GM12878 (cell line): Measurements from ENCODE around the gene CALCA. TPM values are rescaled to one million over a fixed set of nuclear protein-coding genes. Genes with fewer than 3 reads are reported as not detected.

Experiments used
- ATAC-seq: fragments of 200-7000 bp; cut with Tn5 transposase; 3 replicates; pipeline ENCODE4 v1.9.1; 2020; ENCODE audit warnings: mild to moderate bottlenecking, moderate library complexity
- BruUV-seq: library from RNA; stranded (reverse); fragments of 400-500 nt; replicated peaks from 2 replicates; lab custom pipeline; 2021; lab: Mats Ljungman, UMichigan
- CTCF ChIA-PET: fragments of 300-600 bp; sonication (Branson Sonifier 250); formaldehyde crosslinking; extraction: SDS; loops from one replicate; lab custom pipeline; 2021; ENCODE audit warnings: inconsistent platforms; lab: Yijun Ruan, JAX
- POLR2A ChIA-PET: fragments of 350-600 bp; formaldehyde crosslinking; extraction: SDS; loops from one replicate; lab custom pipeline; 2021; ENCODE audit warnings: inconsistent platforms; lab: Charles Lee
- RAD21 ChIA-PET: fragments of 300-600 bp; sonication (Branson Sonifier 250); formaldehyde crosslinking; loops from one replicate; lab custom pipeline; 2023; ENCODE audit warnings: antibody characterized with exemption; ENCODE audit not compliant: unreplicated experiment; lab: Charles Lee
- SMC1A ChIA-PET: fragments of 300-600 bp; sonication (Branson Sonifier 250); formaldehyde crosslinking; loops from one replicate; lab custom pipeline; 2023; ENCODE audit not compliant: unreplicated experiment, uncharacterized antibody; lab: Charles Lee
- DNase-seq: peaks from one replicate; pipeline ENCODE4 v3.0.0-alpha.2; 2011; ENCODE audit warnings: low read depth, low spot score
- FAIRE-seq: peaks from 3 replicates; lab custom pipeline; 2011; peaks lifted over from hg19 to GRCh38; lab: Jason Lieb, UNC
- H2AFZ ChIP-seq: 2 replicates; pipeline ENCODE4 v1.6.0; 2011; ENCODE audit warnings: low read depth, low read length, control low read depth; ENCODE audit not compliant: control insufficient read depth
- H3K27ac ChIP-seq: 2 replicates; pipeline ENCODE4 v1.5.1; 2011; ENCODE audit warnings: control low read depth; ENCODE audit not compliant: control insufficient read depth, insufficient read depth
- H3K27me3 ChIP-seq, 2 experiments: replicated peaks in 1 of 2; 2 replicates each; pipeline versions ENCODE4 v1.6.0 to v1.6.1; 2011; ENCODE audit warnings: low read length in 1 of 2; ENCODE audit not compliant: control insufficient read depth in 2 of 2, insufficient read depth in 2 of 2
- H3K36me3 ChIP-seq, 2 experiments: 2 replicates each; pipeline ENCODE4 v1.5.1; 2011; ENCODE audit warnings: low read length in 1 of 2; ENCODE audit not compliant: control insufficient read depth in 2 of 2, insufficient read depth in 2 of 2
- H3K4me1 ChIP-seq: 2 replicates; pipeline ENCODE4 v1.6.1; 2011; ENCODE audit warnings: mild to moderate bottlenecking, low read length, moderate library complexity, mixed read lengths; ENCODE audit not compliant: control insufficient read depth, insufficient read depth
- H3K4me2 ChIP-seq: 2 replicates; pipeline ENCODE4 v1.6.0; 2011; ENCODE audit warnings: control low read depth; ENCODE audit not compliant: control insufficient read depth, insufficient read depth
- H3K4me3 ChIP-seq: fragments of 200-600 bp; sonication (generic); 2 replicates; pipeline ENCODE4 v1.5.1; 2016
- H3K79me2 ChIP-seq: 2 replicates; pipeline ENCODE4 v1.6.0; 2011; ENCODE audit warnings: low read length; ENCODE audit not compliant: control insufficient read depth, insufficient read depth
- H3K9ac ChIP-seq: 2 replicates; pipeline ENCODE4 v1.8.0; 2011; ENCODE audit warnings: low read length, control low read depth, mixed read lengths; ENCODE audit not compliant: control insufficient read depth, insufficient read depth
- H3K9me3 ChIP-seq: replicated peaks from 3 replicates; pipeline ENCODE4 v1.5.1; 2011; ENCODE audit warnings: mild to moderate bottlenecking, low read length; ENCODE audit not compliant: control insufficient read depth, insufficient read depth
- H4K20me1 ChIP-seq: 2 replicates; pipeline ENCODE4 v1.6.0; 2011; ENCODE audit not compliant: control insufficient read depth, insufficient read depth
- BACH1 ChIP-seq: fragments of 450-650 bp; IDR thresholded peaks from 2 replicates; pipeline ENCODE4 v1.6.1; 2017; ENCODE audit warnings: mild to moderate bottlenecking, borderline replicate concordance
- BRCA1 ChIP-seq: IDR thresholded peaks from 2 replicates; pipeline ENCODE4 v1.6.1; 2011; ENCODE audit warnings: low read depth, low read length, improper control_type of control experiment
- CHD4 ChIP-seq: fragments of 200-600 bp; sonication (generic); IDR thresholded peaks from 2 replicates; pipeline ENCODE4 v1.6.1; 2016; ENCODE audit warnings: mild to moderate bottlenecking
- GATAD2B ChIP-seq: fragments of 450-650 bp; conservative IDR thresholded peaks from 2 replicates; pipeline ENCODE4 v1.6.1; 2017; ENCODE audit warnings: low read depth, mild to moderate bottlenecking, moderate library complexity
- KAT2A ChIP-seq: conservative IDR thresholded peaks from 2 replicates; pipeline ENCODE4 v1.6.1; 2011; ENCODE audit warnings: low read depth, low read length; ENCODE audit not compliant: control insufficient read depth
- MEF2A ChIP-seq: IDR thresholded peaks from 2 replicates; pipeline ENCODE4 v1.6.1; 2011; ENCODE audit warnings: low read depth, mild to moderate bottlenecking, low read length, moderate library complexity; ENCODE audit not compliant: insufficient read depth
- NFIC ChIP-seq: IDR thresholded peaks from 2 replicates; pipeline ENCODE4 v1.6.1; 2012; ENCODE audit warnings: low read depth, mild to moderate bottlenecking, inconsistent platforms, low read length, moderate library complexity
- NR2C1 ChIP-seq: fragments of 450-650 bp; IDR thresholded peaks from 2 replicates; pipeline ENCODE4 v1.6.1; 2017; ENCODE audit warnings: antibody characterized with exemption, mild to moderate bottlenecking, moderate library complexity
- RAD21 ChIP-seq: IDR thresholded peaks from 2 replicates; pipeline ENCODE4 v1.6.1; 2011; ENCODE audit warnings: mild to moderate bottlenecking, low read depth, low read length, moderate library complexity; ENCODE audit not compliant: insufficient read depth
- RFX5 ChIP-seq: IDR thresholded peaks from 2 replicates; pipeline ENCODE4 v1.6.1; 2011; ENCODE audit warnings: low read depth, low read length, improper control_type of control experiment
- SIN3A ChIP-seq: IDR thresholded peaks from 2 replicates; pipeline ENCODE4 v1.6.1; 2012; ENCODE audit warnings: low read depth, low read length, improper control_type of control experiment
- ZNF207 ChIP-seq: fragments of 450-650 bp; IDR thresholded peaks from 2 replicates; pipeline ENCODE4 v1.6.1; 2014; ENCODE audit warnings: antibody characterized with exemption, mild to moderate bottlenecking, borderline replicate concordance
- WGBS: methylation state at CpG from one replicate; pipeline ENCODE4 v1.1.6; 2016; ENCODE audit warnings: low lambda C conversion rate; ENCODE audit not compliant: insufficient replicate concordance, insufficient coverage; ENCODE audit errors: missing lambda C conversion rate; 5-methylcytosine and 5-hydroxymethylcytosine counted together
- in situ Hi-C: fragments of 300-500 bp; cut with MboI; formaldehyde crosslinking; loops from 9 replicates; pipeline ENCODE4 v1.14.3; 2018; ENCODE audit warnings: mixed read lengths
- intact Hi-C: fragments of 100-400 bp; cut with micrococcal nuclease; formaldehyde crosslinking; loops from one replicate; pipeline ENCODE4 v1.14.2; 2022; ENCODE audit not compliant: unreplicated experiment
- polyA plus RNA-seq, 11 experiments: library from polyadenylated mRNA; depleted of rRNA in 4 of 11; unstranded in 6 of 11; stranded (reverse) in 5 of 11; fragments of >200 nt; fragmentation: Nextera tagmentation in 4 of 11; fragmentation: Illumina TruSeq in 1 of 11; extraction: Ambion mirVana in 4 of 11; extraction: Trizol in 1 of 11; gene quantifications; 1 replicate in 1 of 11; 2 replicates in 10 of 11; pipeline versions ENCODE4 v1.2.1 to v1.2.3, GENCODE V29; 2011 to 2016; ENCODE audit warnings: inconsistent platforms in 2 of 11, missing spikeins in 2 of 11, low read depth in 1 of 11
- total RNA-seq, 4 experiments: library from RNA; depleted of rRNA in 3 of 4; stranded (reverse); fragments of >200 nt in 3 of 4; fragmentation: Illumina TruSeq in 1 of 4; extraction: Trizol in 1 of 4; gene quantifications; 2 replicates each; pipeline versions ENCODE4 v1.2.1 to v1.2.3, GENCODE V29; 2013 to 2021
- TF ChIP-seq, protein P1 (sequence below): fragments of 150-350 bp; IDR thresholded peaks from 2 replicates; pipeline ENCODE4 v1.6.1; 2014; ENCODE audit warnings: mild to moderate bottlenecking, low read depth, low read length
- TF ChIP-seq, protein P2 (sequence below): IDR thresholded peaks from 2 replicates; pipeline ENCODE4 v1.6.1; 2012; ENCODE audit warnings: low read length, inconsistent platforms
- TF ChIP-seq, protein P3 (sequence below), 3 experiments: IDR thresholded peaks in 2 of 3; conservative IDR thresholded peaks in 1 of 3; 2 replicates each; pipeline ENCODE4 v1.5.1; 2011; ENCODE audit warnings: low read depth in 3 of 3, low read length in 3 of 3, mild to moderate bottlenecking in 3 of 3, control low read depth in 2 of 3, moderate library complexity in 2 of 3, inconsistent platforms in 1 of 3, mixed read lengths in 1 of 3; ENCODE audit not compliant: control insufficient read depth in 2 of 3, insufficient read depth in 1 of 3; ENCODE audit errors: extremely low read depth in 1 of 3
- TF ChIP-seq, protein P4 (sequence below): IDR thresholded peaks from 2 replicates; pipeline ENCODE4 v1.6.1; 2011; ENCODE audit warnings: borderline replicate concordance, low read depth, mild to moderate bottlenecking, moderate library complexity, mixed read lengths, low read length; ENCODE audit not compliant: insufficient read depth; ENCODE audit errors: extremely low read length
- TF ChIP-seq, protein P5 (sequence below): IDR thresholded peaks from 2 replicates; pipeline ENCODE4 v1.6.1; 2011; ENCODE audit warnings: low read depth, mild to moderate bottlenecking, low read length, moderate library complexity, borderline replicate concordance; ENCODE audit errors: extremely low read depth

CALCA gene
- total and polyA plus RNA-seq, 10 of the 15 experiments (the other 5 are each of a cell fraction or from before 2014, with no cell fraction given) = not detected

DNA sequence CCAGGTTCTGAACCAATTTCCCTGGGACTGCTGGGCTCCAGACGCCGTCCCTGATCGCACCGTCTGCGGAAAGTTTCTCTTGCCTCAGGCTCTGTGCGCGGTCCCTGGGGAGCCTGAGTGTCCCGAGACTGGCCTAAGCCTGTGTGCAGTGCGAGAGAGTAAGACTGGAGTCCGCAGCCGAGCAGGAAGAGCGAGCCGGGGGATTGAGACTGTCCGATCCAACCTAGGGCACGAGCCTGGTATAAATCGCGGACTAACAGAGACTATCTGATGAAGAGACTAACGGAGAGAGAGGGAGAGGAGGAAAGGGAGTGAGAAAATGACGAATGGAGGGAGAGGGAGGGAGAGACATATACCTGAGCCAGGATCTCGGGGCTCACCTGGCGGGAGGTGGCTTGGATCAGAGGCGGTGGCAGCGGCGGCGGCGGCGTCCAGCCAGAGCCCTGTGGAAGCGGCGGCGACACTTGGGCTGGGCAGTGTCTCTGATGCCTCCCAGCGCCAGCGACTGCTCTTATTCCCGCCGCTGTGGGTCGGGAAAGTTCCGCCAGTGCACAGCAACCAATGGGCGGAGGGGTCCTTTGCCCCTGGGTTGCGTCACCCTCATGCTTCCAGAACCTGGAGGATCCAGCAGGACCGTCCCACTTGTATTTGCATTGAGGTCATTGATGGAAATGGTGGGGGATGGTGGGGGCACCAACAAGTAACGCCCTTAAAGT is at the start of gene CALCA (continued):
- TF ChIP-seq, protein P1, sequence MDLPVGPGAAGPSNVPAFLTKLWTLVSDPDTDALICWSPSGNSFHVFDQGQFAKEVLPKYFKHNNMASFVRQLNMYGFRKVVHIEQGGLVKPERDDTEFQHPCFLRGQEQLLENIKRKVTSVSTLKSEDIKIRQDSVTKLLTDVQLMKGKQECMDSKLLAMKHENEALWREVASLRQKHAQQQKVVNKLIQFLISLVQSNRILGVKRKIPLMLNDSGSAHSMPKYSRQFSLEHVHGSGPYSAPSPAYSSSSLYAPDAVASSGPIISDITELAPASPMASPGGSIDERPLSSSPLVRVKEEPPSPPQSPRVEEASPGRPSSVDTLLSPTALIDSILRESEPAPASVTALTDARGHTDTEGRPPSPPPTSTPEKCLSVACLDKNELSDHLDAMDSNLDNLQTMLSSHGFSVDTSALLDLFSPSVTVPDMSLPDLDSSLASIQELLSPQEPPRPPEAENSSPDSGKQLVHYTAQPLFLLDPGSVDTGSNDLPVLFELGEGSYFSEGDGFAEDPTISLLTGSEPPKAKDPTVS = no peak
- no peak for TF ChIP-seq RAD21
- TF ChIP-seq, protein P2, sequence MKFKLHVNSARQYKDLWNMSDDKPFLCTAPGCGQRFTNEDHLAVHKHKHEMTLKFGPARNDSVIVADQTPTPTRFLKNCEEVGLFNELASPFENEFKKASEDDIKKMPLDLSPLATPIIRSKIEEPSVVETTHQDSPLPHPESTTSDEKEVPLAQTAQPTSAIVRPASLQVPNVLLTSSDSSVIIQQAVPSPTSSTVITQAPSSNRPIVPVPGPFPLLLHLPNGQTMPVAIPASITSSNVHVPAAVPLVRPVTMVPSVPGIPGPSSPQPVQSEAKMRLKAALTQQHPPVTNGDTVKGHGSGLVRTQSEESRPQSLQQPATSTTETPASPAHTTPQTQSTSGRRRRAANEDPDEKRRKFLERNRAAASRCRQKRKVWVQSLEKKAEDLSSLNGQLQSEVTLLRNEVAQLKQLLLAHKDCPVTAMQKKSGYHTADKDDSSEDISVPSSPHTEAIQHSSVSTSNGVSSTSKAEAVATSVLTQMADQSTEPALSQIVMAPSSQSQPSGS = no peak
- TF ChIP-seq NR2C1 = no peak
- no peak for TF ChIP-seq CHD4

DNA sequence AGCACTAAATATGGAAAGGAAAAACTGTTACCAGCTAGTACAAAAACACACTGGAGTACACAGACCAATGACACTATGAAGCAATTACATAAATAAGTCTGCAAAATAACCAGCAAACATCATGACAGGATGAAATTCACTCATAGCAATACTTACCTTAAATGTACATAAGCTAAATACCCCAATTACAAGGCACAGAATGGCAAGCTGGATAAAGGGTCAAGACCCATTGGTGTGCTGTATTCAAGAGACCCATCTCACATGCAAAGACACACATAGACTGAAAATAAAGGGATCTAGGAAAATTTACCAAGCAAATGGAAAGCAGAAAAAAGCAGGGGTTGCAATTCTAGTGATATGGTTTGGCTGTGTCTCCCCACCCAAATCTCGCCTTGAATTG is 44.0 kb upstream of the CALCA start:
- intact Hi-C loops (no loop called here), in situ Hi-C loops (no loop called here)
- Histone ChIP-seq H3K4me3 (no peak overlapping the region), H3K27ac (no peak overlapping the region), H3K36me3 (no peaks in the 10 kb centered on the region), H3K27me3 (no peaks in the 10 kb centered on the region), H3K9ac (no peak overlapping the region), H4K20me1 (no peaks in the 10 kb centered on the region), H3K79me2 (no peaks in the 10 kb centered on the region), H3K4me1 (no peaks in the 10 kb centered on the region), H3K4me2 (no peak overlapping the region), H3K9me3 (no peaks in the 10 kb centered on the region), H2AFZ (no peak overlapping the region)
- ChIA-PET SMC1A (no interaction called here), POLR2A (no interaction called here), RAD21 (no interaction called here), CTCF (interaction anchor here (1.6 kb wide), 1 partner anchor 10 kb away, joined by 4 read pairs; no protein-coding TSS in a partner anchor)
- FAIRE-seq (no peak), ATAC-seq (no peak), DNase-seq (no peak)
- no TSS peak for BruUV-seq
- 63% methylated on average over 1 of the region's 1 CpG for WGBS
- TF ChIP-seq BACH1 = no peak
- no peak for TF ChIP-seq ZNF207
- no peak for TF ChIP-seq NFIC
- no peak for TF ChIP-seq BRCA1
- TF ChIP-seq SIN3A = no peak
- TF ChIP-seq GATAD2B = no peak
- no peak for TF ChIP-seq KAT2A
- TF ChIP-seq, protein P3, sequence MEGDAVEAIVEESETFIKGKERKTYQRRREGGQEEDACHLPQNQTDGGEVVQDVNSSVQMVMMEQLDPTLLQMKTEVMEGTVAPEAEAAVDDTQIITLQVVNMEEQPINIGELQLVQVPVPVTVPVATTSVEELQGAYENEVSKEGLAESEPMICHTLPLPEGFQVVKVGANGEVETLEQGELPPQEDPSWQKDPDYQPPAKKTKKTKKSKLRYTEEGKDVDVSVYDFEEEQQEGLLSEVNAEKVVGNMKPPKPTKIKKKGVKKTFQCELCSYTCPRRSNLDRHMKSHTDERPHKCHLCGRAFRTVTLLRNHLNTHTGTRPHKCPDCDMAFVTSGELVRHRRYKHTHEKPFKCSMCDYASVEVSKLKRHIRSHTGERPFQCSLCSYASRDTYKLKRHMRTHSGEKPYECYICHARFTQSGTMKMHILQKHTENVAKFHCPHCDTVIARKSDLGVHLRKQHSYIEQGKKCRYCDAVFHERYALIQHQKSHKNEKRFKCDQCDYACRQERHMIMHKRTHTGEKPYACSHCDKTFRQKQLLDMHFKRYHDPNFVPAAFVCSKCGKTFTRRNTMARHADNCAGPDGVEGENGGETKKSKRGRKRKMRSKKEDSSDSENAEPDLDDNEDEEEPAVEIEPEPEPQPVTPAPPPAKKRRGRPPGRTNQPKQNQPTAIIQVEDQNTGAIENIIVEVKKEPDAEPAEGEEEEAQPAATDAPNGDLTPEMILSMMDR (IDR thresholded peaks at IDR 0.05 in 2 of 3, conservative IDR thresholded peaks at IDR 0.05 in 1 of 3; ENCODE audit: control insufficient read depth in 2 of 3, extremely low read depth in 1 of 3, insufficient read depth in 1 of 3, low read depth in 3 of 3, low read length in 3 of 3) = no peak
- TF ChIP-seq RFX5 = no peak
- TF ChIP-seq, protein P4, sequence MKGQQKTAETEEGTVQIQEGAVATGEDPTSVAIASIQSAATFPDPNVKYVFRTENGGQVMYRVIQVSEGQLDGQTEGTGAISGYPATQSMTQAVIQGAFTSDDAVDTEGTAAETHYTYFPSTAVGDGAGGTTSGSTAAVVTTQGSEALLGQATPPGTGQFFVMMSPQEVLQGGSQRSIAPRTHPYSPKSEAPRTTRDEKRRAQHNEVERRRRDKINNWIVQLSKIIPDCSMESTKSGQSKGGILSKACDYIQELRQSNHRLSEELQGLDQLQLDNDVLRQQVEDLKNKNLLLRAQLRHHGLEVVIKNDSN = no peak
- TF ChIP-seq, protein P5, sequence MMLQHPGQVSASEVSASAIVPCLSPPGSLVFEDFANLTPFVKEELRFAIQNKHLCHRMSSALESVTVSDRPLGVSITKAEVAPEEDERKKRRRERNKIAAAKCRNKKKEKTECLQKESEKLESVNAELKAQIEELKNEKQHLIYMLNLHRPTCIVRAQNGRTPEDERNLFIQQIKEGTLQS = no peak
- no peak for TF ChIP-seq MEF2A
